Kidney (tissue), 14 donors: ENCODE data around the gene SMOC1. TPM values are rescaled to one million over a fixed set of nuclear protein-coding genes. Genes with fewer than 3 reads are reported as not detected.

Experiments used
- DNase-seq, 5 donors: peaks; one replicate each; pipeline ENCODE4 v3.0.0-alpha.2; 2013 to 2020
- FAIRE-seq: peaks from 2 replicates; lab custom pipeline; 2012; peaks lifted over from hg19 to GRCh38; lab: Jason Lieb, UNC
- H3K27ac ChIP-seq, 2 donors: one replicate each; pipeline ENCODE4 v1.7.0; 2013; ENCODE audit warnings: low read depth in 2 of 2, low read length in 2 of 2, inconsistent platforms in 1 of 2
- H3K27me3 ChIP-seq: one replicate; pipeline ENCODE4 v1.7.1; 2013; ENCODE audit warnings: low read length, inconsistent platforms; ENCODE audit not compliant: control insufficient read depth, insufficient read depth
- H3K36me3 ChIP-seq, 3 donors: one replicate each; pipeline versions ENCODE4 v1.7.0 to v1.7.1; 2013; ENCODE audit warnings: low read length in 3 of 3, control low read depth in 1 of 3, inconsistent platforms in 1 of 3; ENCODE audit not compliant: insufficient read depth in 3 of 3, control insufficient read depth in 2 of 3
- H3K4me1 ChIP-seq, 3 donors: one replicate each; pipeline versions ENCODE4 v1.7.0 to v1.7.1; 2013; ENCODE audit warnings: low read length in 3 of 3, inconsistent platforms in 1 of 3, low read depth in 1 of 3; ENCODE audit not compliant: control insufficient read depth in 2 of 3, insufficient read depth in 2 of 3
- H3K4me3 ChIP-seq, 3 donors: one replicate each; pipeline versions ENCODE4 v1.7.0 to v1.8.1; 2013; ENCODE audit warnings: low read length in 3 of 3, control low read depth in 1 of 3, inconsistent platforms in 1 of 3
- H3K9ac ChIP-seq, 3 donors: one replicate each; pipeline versions ENCODE4 v1.7.0 to v1.7.1; 2013; ENCODE audit warnings: low read length in 3 of 3, control low read depth in 1 of 3, inconsistent platforms in 1 of 3
- H3K9me3 ChIP-seq, 3 donors: one replicate each; pipeline versions ENCODE4 v1.7.0 to v1.7.1; 2013; ENCODE audit warnings: low read length in 3 of 3, control low read depth in 1 of 3, inconsistent platforms in 1 of 3; ENCODE audit not compliant: control insufficient read depth in 2 of 3, insufficient read depth in 1 of 3
- CTCF ChIP-seq: IDR thresholded peaks from 3 replicates; pipeline ENCODE4 v1.5.1; 2012; ENCODE audit warnings: mild to moderate bottlenecking, moderate library complexity, borderline replicate concordance; ENCODE audit not compliant: insufficient read depth; ENCODE audit errors: extremely low read depth
- intact Hi-C: fragments of 100-400 bp; cut with DNase I; formaldehyde crosslinking; loops from one replicate; pipeline ENCODE4 v1.11.1; 2022
- polyA plus RNA-seq: library from polyadenylated mRNA; stranded (reverse); fragments of 350-450 nt; fragmentation: Illumina TruSeq; extraction: RNeasy Lipid Tissue Mini Kit (QIAGEN cat#74804); gene quantifications from one replicate; pipeline ENCODE4 v1.2.3, GENCODE V29; 2014; ENCODE audit warnings: low read depth, low replicate concordance; ENCODE audit not compliant: insufficient read depth
- total RNA-seq: library from RNA; stranded (reverse); fragmentation: NEBNext Ultra II Directional; extraction: Animal tissue kit (Norgen Biotek cat#: 25700); gene quantifications from one replicate; pipeline ENCODE4 v1.2.1, GENCODE V29; 2021
- donor health status: control.
- donor health status: control.
- donor health status: control.
- donor health status: control.
- donor health status: control.
- donor health status: DM: yes; HTN: yes; CAD: no.
- donor health status: Normal renal cell carcinoma (clear cell type).

SMOC1 gene
- total and polyA plus RNA-seq, 2 donors from 2014 or later: 1.2 to 2.8 TPM

GRCh38 chr14:69957986-69958385, 78.8 kb downstream of the SMOC1 start:
- Histone ChIP-seq H3K36me3 (no peaks in the 10 kb centered on the region), H3K4me1 (no peaks in the 10 kb centered on the region), H3K27ac (no peak overlapping the region), H3K27me3 (no peaks in the 10 kb centered on the region), H3K9ac (no peak overlapping the region), H3K4me3 (no peak overlapping the region), H3K9me3 (no peaks in the 10 kb centered on the region)
- TF ChIP-seq CTCF: no peak
- FAIRE-seq (no peak), DNase-seq (no peak)
- intact Hi-C loops: no loop called here

GRCh38 chr14:69959136-69959535, 79.9 kb downstream of the SMOC1 start:
- FAIRE-seq: no peak
- no peak for TF ChIP-seq CTCF

GRCh38 chr14:69960296-69960695, 81.1 kb downstream of the SMOC1 start:
- Histone ChIP-seq H3K27me3 (no peaks in the 10 kb centered on the region), H3K4me1 (no peaks in the 10 kb centered on the region), H3K36me3 (no peaks in the 10 kb centered on the region), H3K4me3 (no peak overlapping the region), H3K9ac (no peak overlapping the region), H3K9me3 (no peaks in the 10 kb centered on the region), H3K27ac (no peak overlapping the region)
- no peak for FAIRE-seq
- TF ChIP-seq CTCF: no peak
- no peak for DNase-seq
- intact Hi-C loops: no loop called here

More at GRCh38 chr14:69959136-69959535, 79.9 kb downstream of the SMOC1 start:
- Histone ChIP-seq H3K27ac (no peak overlapping the region), H3K9ac (no peak overlapping the region), H3K4me1 (no peaks in the 10 kb centered on the region), H3K36me3 (no peaks in the 10 kb centered on the region), H3K9me3 (no peaks in the 10 kb centered on the region), H3K27me3 (no peaks in the 10 kb centered on the region), H3K4me3 (no peak overlapping the region)
- intact Hi-C loops: no loop called here
- DNase-seq: no peak

- Histone ChIP-seq H3K9me3 (no peaks in the 10 kb centered on the region), H3K27ac (no peak overlapping the region), H3K4me3 (no peak overlapping the region), H3K4me1 (no peaks in the 10 kb centered on the region), H3K9ac (no peak overlapping the region), H3K27me3 (no peaks in the 10 kb centered on the region), H3K36me3 (no peaks in the 10 kb centered on the region)
- intact Hi-C loops: no loop called here
- FAIRE-seq: no peak
- TF ChIP-seq CTCF: no peak
- DNase-seq: no peak
Observed at GRCh38 chr14:69963966-69964365, 84.8 kb downstream of the SMOC1 start.
